H1 (cell line): Measurements from ENCODE around the gene ZC3HAV1.

Experiments
- BRCA1 ChIP-seq: IDR thresholded peaks from 2 replicates; pipeline ENCODE4 v1.6.1; 2012; ENCODE audit warnings: low read depth, low read length, improper control_type of control experiment
- EZH2 ChIP-seq: fragments of 200-600 bp; sonication (generic); IDR thresholded peaks from 2 replicates; pipeline ENCODE4 v1.7.1; 2012; ENCODE audit warnings: low read depth, mild to moderate bottlenecking, moderate library complexity, low read length, inconsistent platforms; ENCODE audit not compliant: severe bottlenecking
- POLR2A ChIP-seq, 2 experiments: IDR thresholded peaks; 1 replicate in 1 of 2; 2 replicates in 1 of 2; pipeline ENCODE4 v1.6.1; 2011; ENCODE audit warnings: low read depth in 2 of 2, low read length in 2 of 2, mild to moderate bottlenecking in 2 of 2; ENCODE audit errors: control extremely low read depth in 1 of 2
- POLR2AphosphoS5 ChIP-seq: IDR thresholded peaks from 2 replicates; pipeline ENCODE4 v1.6.1; 2011; ENCODE audit warnings: low read depth, low read length
- RNF2 ChIP-seq: fragments of 200-900, 300-1000 bp; sonication (generic); IDR thresholded peaks from 2 replicates; pipeline ENCODE4 v1.7.1; 2016; ENCODE audit warnings: borderline replicate concordance, low read depth, mild to moderate bottlenecking, antibody characterized with exemption, low read length; ENCODE audit not compliant: poor library complexity, severe bottlenecking; ENCODE audit errors: missing control alignments
- TEAD4 ChIP-seq: IDR thresholded peaks from 2 replicates; pipeline ENCODE4 v1.6.1; 2012; ENCODE audit warnings: low read depth, low read length, inconsistent platforms, mixed read lengths
- TF ChIP-seq, protein P1 (sequence below): IDR thresholded peaks from 2 replicates; pipeline ENCODE4 v1.6.1; 2012; ENCODE audit warnings: low read length, inconsistent platforms

DNA sequence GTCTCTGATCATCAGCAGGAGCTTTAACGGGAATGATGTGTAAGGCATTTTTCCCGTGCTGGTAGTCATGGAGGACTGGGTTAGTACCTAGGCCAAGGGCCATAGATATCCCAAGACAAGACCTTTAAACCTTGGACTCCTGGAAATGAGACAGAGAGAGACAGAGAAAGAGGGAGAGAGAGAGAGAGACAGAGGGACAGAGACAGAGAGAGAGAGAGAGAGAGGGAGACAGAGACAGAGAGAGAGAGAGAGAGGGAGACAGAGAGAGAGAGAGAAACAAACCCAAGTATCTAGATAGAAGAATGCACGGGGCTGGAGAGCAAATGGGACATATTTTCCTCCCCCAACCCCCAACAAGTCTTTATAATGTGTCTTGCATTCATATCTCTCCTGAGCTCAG is 22.3 kb downstream of the ZC3HAV1 start:
- TF ChIP-seq EZH2: no peak
- TF ChIP-seq, protein P1, sequence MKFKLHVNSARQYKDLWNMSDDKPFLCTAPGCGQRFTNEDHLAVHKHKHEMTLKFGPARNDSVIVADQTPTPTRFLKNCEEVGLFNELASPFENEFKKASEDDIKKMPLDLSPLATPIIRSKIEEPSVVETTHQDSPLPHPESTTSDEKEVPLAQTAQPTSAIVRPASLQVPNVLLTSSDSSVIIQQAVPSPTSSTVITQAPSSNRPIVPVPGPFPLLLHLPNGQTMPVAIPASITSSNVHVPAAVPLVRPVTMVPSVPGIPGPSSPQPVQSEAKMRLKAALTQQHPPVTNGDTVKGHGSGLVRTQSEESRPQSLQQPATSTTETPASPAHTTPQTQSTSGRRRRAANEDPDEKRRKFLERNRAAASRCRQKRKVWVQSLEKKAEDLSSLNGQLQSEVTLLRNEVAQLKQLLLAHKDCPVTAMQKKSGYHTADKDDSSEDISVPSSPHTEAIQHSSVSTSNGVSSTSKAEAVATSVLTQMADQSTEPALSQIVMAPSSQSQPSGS: no peak
- no peak for TF ChIP-seq TEAD4
- TF ChIP-seq POLR2AphosphoS5: no peak
- TF ChIP-seq RNF2: no peak
- TF ChIP-seq BRCA1: no peak
- TF ChIP-seq POLR2A (IDR thresholded peaks at IDR 0.05; ENCODE audit: control extremely low read depth in 1 of 2, low read depth in 2 of 2, low read length in 2 of 2): no peak
